SH-SY5Y (cell line): ENCODE results near the gene MRPL43.

Source experiments
- GATA2 ChIP-seq: IDR thresholded peaks from 2 replicates; pipeline ENCODE4 v1.6.1; 2011; ENCODE audit warnings: mild to moderate bottlenecking, low read depth, low read length
- GATA3 ChIP-seq: IDR thresholded peaks from 2 replicates; pipeline ENCODE4 v1.6.1; 2011; ENCODE audit warnings: low read depth, mild to moderate bottlenecking, low read length, moderate library complexity

DNA sequence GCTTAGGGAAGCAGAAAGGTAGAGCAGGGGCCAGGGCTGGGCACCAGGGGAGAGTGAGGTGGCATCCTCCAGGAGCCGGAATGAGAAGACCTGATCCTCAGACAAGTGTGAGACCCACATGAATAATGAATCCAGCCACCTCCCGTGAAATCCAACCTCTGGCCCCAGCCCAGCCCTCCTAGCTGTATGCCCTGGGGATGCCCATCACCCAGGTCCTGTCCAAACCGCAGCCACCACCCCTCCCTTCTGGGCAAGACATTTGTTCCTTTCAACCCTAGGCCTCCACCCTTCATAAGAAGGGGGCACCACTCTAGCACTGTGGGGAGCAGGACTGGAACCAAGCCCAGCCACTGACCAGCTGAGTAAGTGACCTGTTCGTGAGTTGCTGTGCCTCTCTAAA, 33.9 kb upstream of the MRPL43 start:
- no peak for TF ChIP-seq GATA2
- no peak for TF ChIP-seq GATA3
